Measurements from ENCODE around the gene PSME3. TPM values are rescaled to one million over a fixed set of nuclear protein-coding genes. Genes with fewer than 3 reads are reported as not detected.

PSME3 gene
- total and polyA plus RNA-seq, 2 of the 13 experiments (the other 11 are each of a cell fraction or from before 2014, with no cell fraction given) = 66.3 to 135 TPM

DNA sequence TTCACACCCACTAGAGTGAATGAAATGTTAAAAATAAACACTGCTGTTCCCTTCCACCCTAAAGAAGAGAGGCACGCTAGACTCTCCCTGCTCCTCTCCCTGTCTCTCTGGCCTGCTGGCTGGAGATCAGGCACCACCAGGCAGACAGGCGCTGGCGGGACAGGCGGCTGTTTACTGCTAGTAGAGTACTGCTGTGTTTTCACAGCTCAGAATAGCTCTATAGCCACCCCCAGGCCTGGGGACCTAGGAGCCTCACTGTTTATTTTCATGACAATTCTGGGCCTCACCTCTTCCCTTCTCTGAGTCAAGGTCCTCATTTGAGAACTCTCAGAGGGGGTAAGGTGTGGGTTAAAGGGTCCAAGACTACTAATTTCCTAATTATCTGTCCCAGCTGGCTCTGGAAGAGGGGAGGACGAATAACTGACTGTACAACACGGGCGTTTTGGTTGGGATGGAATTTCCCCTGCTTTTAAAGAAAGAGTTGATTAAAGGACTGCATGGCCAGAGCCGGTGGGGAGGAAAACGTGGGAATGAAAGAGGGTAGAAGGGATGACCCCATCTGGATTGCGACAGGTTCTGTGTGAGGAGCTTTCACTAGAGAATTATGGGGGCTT is 58.4 kb downstream of the PSME3 start (continued):
- TF ChIP-seq CTCF (CRISPR knock-in tag; IDR thresholded peaks at IDR 0.05) (no peak), PREB (CRISPR knock-in tag; IDR thresholded peaks at IDR 0.05) (no peak), DMTF1 (CRISPR knock-in tag; IDR thresholded peaks at IDR 0.05) (no peak), POLR2AphosphoS5 (IDR thresholded peaks at IDR 0.05; ENCODE audit: low read depth, low read length) (0 out of 2 replicates have a peak, but pooled peaks have one; percentile 20), RBAK (CRISPR knock-in tag; IDR thresholded peaks at IDR 0.05) (no peak), NFATC3 (CRISPR knock-in tag; IDR thresholded peaks at IDR 0.05) (no peak), FOXP4 (CRISPR knock-in tag; IDR thresholded peaks at IDR 0.05) (peak; percentile 92), KLF15 (CRISPR knock-in tag; IDR thresholded peaks at IDR 0.05; ENCODE audit: borderline replicate concordance) (no peak), MYNN (CRISPR knock-in tag; IDR thresholded peaks at IDR 0.05; ENCODE audit: low read depth) (no peak), SIN3A (IDR thresholded peaks at IDR 0.05; ENCODE audit: borderline replicate concordance, low read depth, low read length) (no peak), GLMP (CRISPR knock-in tag; IDR thresholded peaks at IDR 0.05; ENCODE audit: borderline replicate concordance) (no peak), ZNF83 (CRISPR knock-in tag; IDR thresholded peaks at IDR 0.05; ENCODE audit: borderline replicate concordance) (no peak), NFIB (CRISPR knock-in tag; IDR thresholded peaks at IDR 0.05; ENCODE audit: borderline replicate concordance) (no peak), ELF3 (CRISPR knock-in tag; IDR thresholded peaks at IDR 0.05) (peak; percentile 58), BCLAF1 (IDR thresholded peaks at IDR 0.05) (no peak)

Measured in HepG2 (cell line).